ENCODE data around the gene RAX2.

The RAX2 gene

GRCh38 chr19:3809881-3810707, 38.1 kb upstream of the RAX2 start:
- TF ChIP-seq FOXA1 (IDR thresholded peaks at IDR 0.05) (no peak), PKNOX1 (IDR thresholded peaks at IDR 0.05) (no peak), LEF1 (IDR thresholded peaks at IDR 0.05; ENCODE audit: borderline replicate concordance) (no peak), TARDBP (IDR thresholded peaks at IDR 0.05) (no peak), ARNT (IDR thresholded peaks at IDR 0.05) (no peak), L3MBTL2 (conservative IDR thresholded peaks at IDR 0.05) (no peak), BHLHE40 (IDR thresholded peaks at IDR 0.05; ENCODE audit: borderline replicate concordance) (no peak), SP1 (IDR thresholded peaks at IDR 0.05) (no peak), FOXM1 (IDR thresholded peaks at IDR 0.05; ENCODE audit: borderline replicate concordance) (no peak), HDGF (IDR thresholded peaks at IDR 0.05; ENCODE audit: borderline replicate concordance) (no peak)
- ChIA-PET POLR2A (interaction anchor here (0.6 kb wide), 1 partner anchor 9 kb away, joined by 3 read pairs; no protein-coding TSS in a partner anchor), CTCF (no interaction called here)
- no peak for DNase-seq (ENCODE audit: extremely low spot score)

- ChIA-PET POLR2A (no interaction called here), CTCF (no interaction called here)
- no peak for DNase-seq (ENCODE audit: extremely low spot score)
- TF ChIP-seq ARNT (IDR thresholded peaks at IDR 0.05): no peak
- no peak for TF ChIP-seq TARDBP (IDR thresholded peaks at IDR 0.05)
- TF ChIP-seq FOXA1 (IDR thresholded peaks at IDR 0.05): no peak
- TF ChIP-seq FOXK2 (IDR thresholded peaks at IDR 0.05): no peak
- TF ChIP-seq PKNOX1 (IDR thresholded peaks at IDR 0.05): no peak
- TF ChIP-seq HDGF (IDR thresholded peaks at IDR 0.05; ENCODE audit: borderline replicate concordance): no peak
- no peak for TF ChIP-seq NFRKB (IDR thresholded peaks at IDR 0.05)
- TF ChIP-seq ZNF384 (IDR thresholded peaks at IDR 0.05): no peak
- no peak for TF ChIP-seq FOXM1 (IDR thresholded peaks at IDR 0.05; ENCODE audit: borderline replicate concordance)
- no peak for TF ChIP-seq LEF1 (IDR thresholded peaks at IDR 0.05; ENCODE audit: borderline replicate concordance)
- TF ChIP-seq BHLHE40 (IDR thresholded peaks at IDR 0.05; ENCODE audit: borderline replicate concordance): no peak
- TF ChIP-seq ELF4 (IDR thresholded peaks at IDR 0.05): no peak
Observed at GRCh38 chr19:3808420-3809143, 36.6 kb upstream of the RAX2 start.

- ChIA-PET CTCF (no interaction called here), POLR2A (no interaction called here)
- no peak for DNase-seq (ENCODE audit: extremely low spot score)
- TF ChIP-seq ARNT (IDR thresholded peaks at IDR 0.05): no peak
- no peak for TF ChIP-seq SUZ12 (IDR thresholded peaks at IDR 0.05)
- TF ChIP-seq FOXM1 (IDR thresholded peaks at IDR 0.05; ENCODE audit: borderline replicate concordance): no peak
- TF ChIP-seq PKNOX1 (IDR thresholded peaks at IDR 0.05): no peak
- TF ChIP-seq ELF4 (IDR thresholded peaks at IDR 0.05): no peak
- no peak for TF ChIP-seq LEF1 (IDR thresholded peaks at IDR 0.05; ENCODE audit: borderline replicate concordance)
- no peak for TF ChIP-seq TARDBP (IDR thresholded peaks at IDR 0.05)
- no peak for TF ChIP-seq HDGF (IDR thresholded peaks at IDR 0.05; ENCODE audit: borderline replicate concordance)
- no peak for TF ChIP-seq FOXA1 (IDR thresholded peaks at IDR 0.05)
- no peak for TF ChIP-seq ZNF384 (IDR thresholded peaks at IDR 0.05)
- no peak for TF ChIP-seq SP1 (IDR thresholded peaks at IDR 0.05)
- no peak for TF ChIP-seq L3MBTL2 (conservative IDR thresholded peaks at IDR 0.05)
- no peak for TF ChIP-seq CTBP1 (IDR thresholded peaks at IDR 0.05; ENCODE audit: borderline replicate concordance)
- TF ChIP-seq BHLHE40 (IDR thresholded peaks at IDR 0.05; ENCODE audit: borderline replicate concordance): no peak
- TF ChIP-seq NFRKB (IDR thresholded peaks at IDR 0.05): no peak
- no peak for TF ChIP-seq FOXK2 (IDR thresholded peaks at IDR 0.05)
Observed at GRCh38 chr19:3807574-3808354, 35.7 kb upstream of the RAX2 start.

- TF ChIP-seq LEF1 (IDR thresholded peaks at IDR 0.05; ENCODE audit: borderline replicate concordance) (no peak), SUZ12 (IDR thresholded peaks at IDR 0.05) (no peak), FOXK2 (IDR thresholded peaks at IDR 0.05) (no peak), SP1 (IDR thresholded peaks at IDR 0.05) (no peak), TARDBP (IDR thresholded peaks at IDR 0.05) (no peak), ZNF384 (IDR thresholded peaks at IDR 0.05) (no peak), CTBP1 (IDR thresholded peaks at IDR 0.05; ENCODE audit: borderline replicate concordance) (no peak), L3MBTL2 (conservative IDR thresholded peaks at IDR 0.05) (no peak), BHLHE40 (IDR thresholded peaks at IDR 0.05; ENCODE audit: borderline replicate concordance) (no peak), PKNOX1 (IDR thresholded peaks at IDR 0.05) (no peak), ARNT (IDR thresholded peaks at IDR 0.05) (no peak), NFRKB (IDR thresholded peaks at IDR 0.05) (no peak)
- DNase-seq (ENCODE audit: extremely low spot score): no peak
- ChIA-PET POLR2A (no interaction called here), CTCF (no interaction called here)
Observed at GRCh38 chr19:3807131-3807480, 35.1 kb upstream of the RAX2 start.

GRCh38 chr19:3805859-3806258, 33.8 kb upstream of the RAX2 start:
- POLR2A ChIA-PET: no interaction called here
- CTCF ChIA-PET: no interaction called here
- no peak for TF ChIP-seq PKNOX1 (IDR thresholded peaks at IDR 0.05)
- no peak for TF ChIP-seq CTBP1 (IDR thresholded peaks at IDR 0.05; ENCODE audit: borderline replicate concordance)
- TF ChIP-seq SP1 (IDR thresholded peaks at IDR 0.05): no peak
- no peak for TF ChIP-seq L3MBTL2 (conservative IDR thresholded peaks at IDR 0.05)
- TF ChIP-seq ARNT (IDR thresholded peaks at IDR 0.05): no peak
- no peak for TF ChIP-seq FOXM1 (IDR thresholded peaks at IDR 0.05; ENCODE audit: borderline replicate concordance)
- TF ChIP-seq HDGF (IDR thresholded peaks at IDR 0.05; ENCODE audit: borderline replicate concordance): no peak
- TF ChIP-seq ELF4 (IDR thresholded peaks at IDR 0.05): no peak
- no peak for TF ChIP-seq ZNF384 (IDR thresholded peaks at IDR 0.05)
- no peak for TF ChIP-seq BHLHE40 (IDR thresholded peaks at IDR 0.05; ENCODE audit: borderline replicate concordance)
- TF ChIP-seq FOXK2 (IDR thresholded peaks at IDR 0.05): no peak
- no peak for TF ChIP-seq FOXA1 (IDR thresholded peaks at IDR 0.05)
- TF ChIP-seq LEF1 (IDR thresholded peaks at IDR 0.05; ENCODE audit: borderline replicate concordance): no peak
- no peak for TF ChIP-seq SUZ12 (IDR thresholded peaks at IDR 0.05)
- no peak for TF ChIP-seq TARDBP (IDR thresholded peaks at IDR 0.05)
- no peak for DNase-seq (ENCODE audit: extremely low spot score)
